Lung microvascular endothelial cell (primary cell): Measurements from ENCODE around the gene TECTB. TPM values are rescaled to one million over a fixed set of nuclear protein-coding genes. Genes with fewer than 3 reads are reported as not detected.

Experiments used
- DNase-seq, 2 donors: peaks; one replicate each; pipeline versions ENCODE4 v3.0.0 to v3.0.0-alpha.2; 2010; ENCODE audit warnings: low read depth in 2 of 2
- total RNA-seq: library from RNA; depleted of rRNA; stranded (reverse); fragments of >200 nt; gene quantifications from 2 replicates; pipeline ENCODE4 v1.2.1, GENCODE V29; 2014

The TECTB gene
- total RNA-seq, 1 donor from 2014 or later = not detected

- no peak for DNase-seq
Measured at GRCh38 chr10:112274831-112275230, 8.4 kb upstream of the TECTB start.

GRCh38 chr10:112275512-112276245 lies 7.5 kb upstream of the TECTB start:
- DNase-seq = no peak

- no peak for DNase-seq
Measured at GRCh38 chr10:112278871-112279270, 4.3 kb upstream of the TECTB start.

- DNase-seq = no peak
Measured at GRCh38 chr10:112279433-112279832, 3.8 kb upstream of the TECTB start.

- no peak for DNase-seq
Measured at GRCh38 chr10:112280205-112280921, 2.8 kb upstream of the TECTB start.

- no peak for DNase-seq
Measured at GRCh38 chr10:112282086-112282485, 1.1 kb upstream of the TECTB start.

GRCh38 chr10:112286837-112287818 lies 3.9 kb downstream of the TECTB start:
- DNase-seq = no peak

- no peak for DNase-seq
Measured at GRCh38 chr10:112287844-112288243, 4.6 kb downstream of the TECTB start.

- no peak for DNase-seq
Measured at GRCh38 chr10:112288486-112288885, 5.3 kb downstream of the TECTB start.

GRCh38 chr10:112289373-112290053 lies 6.3 kb downstream of the TECTB start:
- DNase-seq = no peak

- no peak for DNase-seq
Measured at GRCh38 chr10:112290054-112290373, 6.8 kb downstream of the TECTB start.

- no peak for DNase-seq
Measured at GRCh38 chr10:112294169-112294568, 11.0 kb downstream of the TECTB start.

- no peak for DNase-seq
Measured at GRCh38 chr10:112295853-112296830, 12.9 kb downstream of the TECTB start.

- DNase-seq = no peak
Measured at GRCh38 chr10:112296908-112297331, 13.7 kb downstream of the TECTB start.

GRCh38 chr10:112298581-112298980 lies 15.4 kb downstream of the TECTB start:
- DNase-seq = no peak

GRCh38 chr10:112299456-112299855 lies 16.3 kb downstream of the TECTB start:
- DNase-seq = no peak

GRCh38 chr10:112302335-112302734 lies 19.1 kb downstream of the TECTB start:
- no peak for DNase-seq

- no peak for DNase-seq
Measured at GRCh38 chr10:112303528-112303927, 20.3 kb downstream of the TECTB start.

GRCh38 chr10:112304267-112304859 lies 21.2 kb downstream of the TECTB start:
- DNase-seq = no peak
